ENCODE data around the gene MAP3K7CL.
"Not testable (repeated sequence)": the region's sequence is repeated elsewhere in the genome, so short reads cannot be mapped to it uniquely, and the experiment has no call there.

The MAP3K7CL gene

GRCh38 chr21:29133796-29134195, 3.4 kb downstream of the MAP3K7CL start:
- no peak for DNase-seq (ENCODE audit: low spot score)

GRCh38 chr21:29135481-29135880, 5.0 kb downstream of the MAP3K7CL start:
- no peak for DNase-seq (ENCODE audit: low spot score)

GRCh38 chr21:29136033-29136432, 5.6 kb downstream of the MAP3K7CL start:
- no peak for DNase-seq (ENCODE audit: low spot score)

- peak; percentile 20 for DNase-seq (ENCODE audit: low spot score)
Observed at GRCh38 chr21:29144736-29145353, 14.4 kb downstream of the MAP3K7CL start.

GRCh38 chr21:29145354-29145782, 14.9 kb downstream of the MAP3K7CL start:
- peak; percentile 93 for DNase-seq (ENCODE audit: low spot score)

GRCh38 chr21:29145852-29146453, 15.5 kb downstream of the MAP3K7CL start:
- no peak for DNase-seq (ENCODE audit: low spot score)

GRCh38 chr21:29146726-29147125, 16.3 kb downstream of the MAP3K7CL start:
- no peak for DNase-seq (ENCODE audit: low spot score)

GRCh38 chr21:29148530-29148929, 18.1 kb downstream of the MAP3K7CL start:
- DNase-seq (ENCODE audit: low spot score), result no peak

- no peak for DNase-seq (ENCODE audit: low spot score)
Observed at GRCh38 chr21:29149808-29150425, 19.5 kb downstream of the MAP3K7CL start.

- no peak for DNase-seq (ENCODE audit: low spot score)
Observed at GRCh38 chr21:29151931-29152330, 21.5 kb downstream of the MAP3K7CL start.

GRCh38 chr21:29152916-29153315, 22.5 kb downstream of the MAP3K7CL start:
- DNase-seq (ENCODE audit: low spot score), result no peak

GRCh38 chr21:29154270-29154669, 23.8 kb downstream of the MAP3K7CL start:
- no peak for DNase-seq (ENCODE audit: low spot score)

- no peak for DNase-seq (ENCODE audit: low spot score)
Observed at GRCh38 chr21:29155118-29155932, 24.9 kb downstream of the MAP3K7CL start.

GRCh38 chr21:29155933-29156260, 25.5 kb downstream of the MAP3K7CL start:
- DNase-seq (ENCODE audit: low spot score), result no peak

- no peak for DNase-seq (ENCODE audit: low spot score)
Observed at GRCh38 chr21:29157080-29157479, 26.6 kb downstream of the MAP3K7CL start.

- DNase-seq (ENCODE audit: low spot score), result no peak
Observed at GRCh38 chr21:29159842-29160241, 29.4 kb downstream of the MAP3K7CL start.

GRCh38 chr21:29162825-29163224, 32.4 kb downstream of the MAP3K7CL start:
- not testable (repeated sequence) for DNase-seq (ENCODE audit: low spot score)

- DNase-seq (ENCODE audit: low spot score), result no peak
Observed at GRCh38 chr21:29163341-29164115, 33.1 kb downstream of the MAP3K7CL start.

- DNase-seq (ENCODE audit: low spot score), result peak; percentile 65
Observed at GRCh38 chr21:29164323-29164942, 34.0 kb downstream of the MAP3K7CL start.

GRCh38 chr21:29166323-29166722, 35.9 kb downstream of the MAP3K7CL start:
- no peak for DNase-seq (ENCODE audit: low spot score)

GRCh38 chr21:29166853-29167252, 36.4 kb downstream of the MAP3K7CL start:
- no peak for DNase-seq (ENCODE audit: low spot score)

- DNase-seq (ENCODE audit: low spot score), result not testable (repeated sequence)
Observed at GRCh38 chr21:29167481-29167880, 37.0 kb downstream of the MAP3K7CL start.
